Gastroesophageal sphincter (tissue), 4 donors: ENCODE results near the gene NUCB1. TPM values are rescaled to one million over a fixed set of nuclear protein-coding genes. Genes with fewer than 3 reads are reported as not detected.
A peak's percentile ranks its signal among the peaks of the same experiment; 100 is the strongest.
"Not testable (repeated sequence)": the region's sequence is repeated elsewhere in the genome, so short reads cannot be mapped to it uniquely, and the experiment has no call there.

ENCODE experiments used
- ATAC-seq: fragments of 150-250 bp; one replicate; pipeline ENCODE4 v1.9.1; 2016; ENCODE audit warnings: mild to moderate bottlenecking, moderate library complexity
- H3K27ac ChIP-seq, 4 donors: fragments of 200-600 bp; sonication (generic) in 3 of 4; 1 replicate in 3 of 4; 2 replicates in 1 of 4; pipeline ENCODE4 v1.5.1; 2016 to 2019
- H3K27me3 ChIP-seq: fragments of 200-600 bp; sonication (generic); one replicate; pipeline ENCODE4 v1.5.1; 2019
- H3K36me3 ChIP-seq, 2 donors: fragments of 200-600 bp; sonication (generic); one replicate each; pipeline ENCODE4 v1.5.1; 2019; ENCODE audit warnings: control low read depth in 1 of 2
- H3K4me1 ChIP-seq, 3 donors: fragments of 200-600 bp; sonication (generic); 1 replicate in 2 of 3; 2 replicates in 1 of 3; pipeline ENCODE4 v1.5.1; 2016 to 2019; ENCODE audit warnings: control low read depth in 2 of 3
- H3K4me3 ChIP-seq, 2 donors: fragments of 200-600 bp; sonication (generic); one replicate each; pipeline ENCODE4 v1.5.1; 2019; ENCODE audit warnings: mild to moderate bottlenecking in 1 of 2, moderate library complexity in 1 of 2
- H3K9me3 ChIP-seq, 3 donors: fragments of 200-600 bp; sonication (generic); one replicate each; pipeline ENCODE4 v1.5.1; 2017 to 2019; ENCODE audit warnings: control low read depth in 2 of 3
- EP300 ChIP-seq: sonication (generic); formaldehyde crosslinking; IDR thresholded peaks from one replicate; pipeline ENCODE4 v1.6.1; 2017; ENCODE audit warnings: antibody characterized with exemption, mild to moderate bottlenecking
- POLR2A ChIP-seq, 2 donors: fragments of 450-650 bp; IDR thresholded peaks; one replicate each; pipeline ENCODE4 v1.6.1; 2017; ENCODE audit warnings: antibody characterized with exemption in 2 of 2, mild to moderate bottlenecking in 2 of 2, moderate library complexity in 1 of 2
- POLR2AphosphoS5 ChIP-seq: sonication (generic); formaldehyde crosslinking; IDR thresholded peaks from one replicate; pipeline ENCODE4 v1.6.1; 2017; ENCODE audit warnings: antibody characterized with exemption
- WGBS, 2 donors: methylation state at CpG; one replicate each; pipeline ENCODE4 v1.1.5; 2018; ENCODE audit warnings: low coverage in 1 of 2; 5-methylcytosine and 5-hydroxymethylcytosine counted together
- total RNA-seq, 4 donors: library from RNA; depleted of rRNA; stranded (reverse); fragments of >200 nt; gene quantifications; one replicate each; pipeline ENCODE4 v1.1.0, GENCODE V29; 2016
- TF ChIP-seq, protein P1 (sequence below), 4 experiments: fragments of 200-600 bp in 2 of 4; fragments of 450-650 bp in 2 of 4; sonication (generic) in 1 of 4; IDR thresholded peaks; one replicate each; pipeline ENCODE4 v1.5.1; 2017 to 2019; ENCODE audit warnings: antibody characterized with exemption in 4 of 4, mild to moderate bottlenecking in 2 of 4, moderate library complexity in 2 of 4

NUCB1 gene
- total RNA-seq, 4 donors from 2014 or later: 188 to 326 (median 279) TPM

DNA sequence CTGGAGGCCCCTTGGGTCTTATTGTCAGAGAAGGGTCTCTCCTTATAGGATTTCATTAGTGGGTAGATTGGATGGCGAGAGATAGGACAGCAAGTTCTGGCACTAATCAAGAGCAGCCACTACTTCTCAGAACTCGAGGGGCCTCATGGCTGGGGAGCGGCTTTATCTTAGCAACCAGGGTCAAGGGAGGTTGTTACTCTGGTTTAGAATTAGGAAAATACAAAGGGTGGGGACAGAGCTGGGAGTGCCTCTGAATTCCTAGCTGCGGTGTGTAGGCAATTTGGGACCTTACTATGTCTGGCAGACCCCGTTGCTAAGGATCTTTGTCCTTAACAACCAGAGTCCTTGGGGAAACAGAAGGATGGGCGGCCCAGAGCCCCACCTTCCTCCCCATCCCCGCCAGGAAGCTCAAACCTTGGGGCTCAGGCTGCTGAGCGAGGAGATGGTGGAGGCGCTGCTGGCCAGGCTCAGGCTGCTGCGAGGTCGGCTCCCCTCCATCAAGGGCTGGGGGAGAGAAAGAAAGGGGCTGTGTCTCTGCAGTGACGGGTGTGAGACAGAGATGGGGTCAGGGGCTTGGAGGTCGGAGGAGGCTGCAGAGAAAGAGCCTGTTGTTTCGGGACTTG is 32.9 kb upstream of the NUCB1 start:
- Histone ChIP-seq H3K4me3 (peak overlapping the region; percentile 20 to 47), H3K27me3 (no peaks in the 10 kb centered on the region), H3K4me1 (peaks cover 0 to 42% (median 6%) of the 10 kb centered on the region in 3 donors), H3K9me3 (no peaks in the 10 kb centered on the region), H3K27ac (peak overlapping the region in 3 of 4 donors; percentile 82 to 84 (median 82)), H3K36me3 (peaks cover 0 to 13% of the 10 kb centered on the region in 2 donors)
- WGBS, 2 donors: 36 to 83% methylated on average over 1 to 12 of the region's 14 CpGs
- peak; percentile 15 for ATAC-seq
- TF ChIP-seq EP300 (no peak), POLR2A (IDR thresholded peaks at IDR 0.05) (no peak), POLR2AphosphoS5 (no peak)
- TF ChIP-seq, protein P1, sequence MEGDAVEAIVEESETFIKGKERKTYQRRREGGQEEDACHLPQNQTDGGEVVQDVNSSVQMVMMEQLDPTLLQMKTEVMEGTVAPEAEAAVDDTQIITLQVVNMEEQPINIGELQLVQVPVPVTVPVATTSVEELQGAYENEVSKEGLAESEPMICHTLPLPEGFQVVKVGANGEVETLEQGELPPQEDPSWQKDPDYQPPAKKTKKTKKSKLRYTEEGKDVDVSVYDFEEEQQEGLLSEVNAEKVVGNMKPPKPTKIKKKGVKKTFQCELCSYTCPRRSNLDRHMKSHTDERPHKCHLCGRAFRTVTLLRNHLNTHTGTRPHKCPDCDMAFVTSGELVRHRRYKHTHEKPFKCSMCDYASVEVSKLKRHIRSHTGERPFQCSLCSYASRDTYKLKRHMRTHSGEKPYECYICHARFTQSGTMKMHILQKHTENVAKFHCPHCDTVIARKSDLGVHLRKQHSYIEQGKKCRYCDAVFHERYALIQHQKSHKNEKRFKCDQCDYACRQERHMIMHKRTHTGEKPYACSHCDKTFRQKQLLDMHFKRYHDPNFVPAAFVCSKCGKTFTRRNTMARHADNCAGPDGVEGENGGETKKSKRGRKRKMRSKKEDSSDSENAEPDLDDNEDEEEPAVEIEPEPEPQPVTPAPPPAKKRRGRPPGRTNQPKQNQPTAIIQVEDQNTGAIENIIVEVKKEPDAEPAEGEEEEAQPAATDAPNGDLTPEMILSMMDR (IDR thresholded peaks at IDR 0.05): no peak

DNA sequence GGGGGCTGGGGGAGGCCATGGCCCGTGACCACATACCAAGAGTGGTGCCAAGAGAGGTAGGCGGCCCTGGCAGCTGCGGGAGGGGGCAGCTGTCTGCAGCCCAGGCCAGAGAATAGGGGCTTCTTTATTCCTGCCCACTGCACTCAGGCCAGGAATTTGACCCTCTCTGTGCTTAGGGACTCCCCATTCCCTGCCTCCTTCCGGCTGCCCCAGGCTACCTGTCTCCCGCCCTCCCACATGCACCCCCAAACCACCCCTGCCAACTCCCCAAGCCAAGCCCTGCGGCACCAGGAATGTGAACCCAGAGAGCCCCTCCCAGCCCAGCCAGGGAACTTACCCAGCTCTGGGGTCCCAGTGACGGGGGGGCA is 32.4 kb upstream of the NUCB1 start:
- Histone ChIP-seq H3K27me3 (no peaks in the 10 kb centered on the region), H3K36me3 (peaks cover 0 to 13% of the 10 kb centered on the region in 2 donors), H3K4me1 (peaks cover 0 to 42% (median 6%) of the 10 kb centered on the region in 3 donors), H3K4me3 (peak overlapping the region; percentile 20 to 47), H3K9me3 (no peaks in the 10 kb centered on the region), H3K27ac (peak overlapping the region; percentile 62 to 84 (median 82))
- no peak for TF ChIP-seq POLR2A (IDR thresholded peaks at IDR 0.05)
- no peak for TF ChIP-seq POLR2AphosphoS5
- TF ChIP-seq EP300: no peak
- TF ChIP-seq, protein P1 (IDR thresholded peaks at IDR 0.05): no peak
- ATAC-seq: no peak
- WGBS, 2 donors: 21 to 57% methylated on average over 1 to 4 of the region's 7 CpGs

DNA sequence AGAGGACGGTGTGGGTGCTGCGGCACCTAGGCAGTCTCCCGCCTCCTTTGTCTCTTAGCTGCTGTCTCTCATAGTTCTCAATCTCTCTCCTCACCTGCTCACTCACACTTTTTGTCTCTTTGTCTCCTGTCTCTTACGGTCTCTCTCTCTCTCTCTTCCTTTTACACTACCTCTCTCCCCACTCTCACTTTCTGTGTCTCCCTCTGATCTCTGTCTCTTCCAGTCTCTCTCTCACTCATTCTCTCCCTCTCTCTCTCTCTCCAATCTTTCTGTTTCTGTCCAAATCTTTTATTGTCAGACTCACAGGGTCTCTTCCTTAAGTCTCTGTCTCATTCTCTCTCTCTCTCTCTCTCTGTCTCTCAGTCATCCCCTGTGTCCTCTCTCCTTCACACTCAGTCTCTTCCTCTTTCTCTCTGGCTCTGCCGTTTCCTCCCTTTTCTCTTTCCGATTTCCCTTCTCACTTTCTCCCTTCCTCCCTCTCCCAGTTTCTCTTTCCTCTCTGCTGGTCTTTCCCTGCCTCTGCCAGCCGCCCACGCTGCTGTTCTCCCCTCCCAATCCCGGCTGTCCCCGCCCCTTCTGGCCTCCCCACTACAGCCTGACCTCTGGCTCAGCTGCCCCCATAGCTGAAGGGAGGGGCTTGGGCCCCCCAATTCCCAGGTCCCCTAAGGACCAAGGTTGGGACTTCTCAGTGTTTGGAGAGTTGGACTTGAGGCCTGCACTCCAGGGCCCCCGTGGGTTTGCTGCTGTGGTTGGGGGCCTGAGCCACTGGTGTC is 31.8 kb upstream of the NUCB1 start, which contains the start of gene PLEKHA4:
Gene PLEKHA4, minus strand, starts transcription at position 504 of the 773 bp plus-strand sequence. CDS start 997 bp downstream, outside the sequence.
- ATAC-seq: peak; percentile 21
- H3K27ac ChIP-seq: peak within 1 kb of the TSS; percentile 62 to 84 (median 82)
- peak within 1 kb of the TSS; percentile 20 to 47 for H3K4me3 ChIP-seq
- no peaks in the 10 kb centered on the region for H3K9me3 ChIP-seq
- H3K36me3 ChIP-seq: peaks cover 0 to 16% of the 10 kb centered on the region in 2 donors
- WGBS, 2 donors: 4 to 15% methylated on average over 3 to 10 of the region's 11 CpGs
- no peaks in the 10 kb centered on the region for H3K27me3 ChIP-seq
- H3K4me1 ChIP-seq: peaks cover 0 to 44% (median 6%) of the 10 kb centered on the region in 3 donors
- TF ChIP-seq EP300 (no peak), POLR2A (IDR thresholded peaks at IDR 0.05) (no peak), POLR2AphosphoS5 (peak; percentile 62)
- TF ChIP-seq, protein P1 (IDR thresholded peaks at IDR 0.05): no peak

- TF ChIP-seq POLR2AphosphoS5 (no peak), POLR2A (IDR thresholded peaks at IDR 0.05) (no peak), EP300 (no peak)
- TF ChIP-seq, protein P1 (IDR thresholded peaks at IDR 0.05): no peak
- no peak for ATAC-seq
- Histone ChIP-seq H3K27me3 (no peaks in the 10 kb centered on the region), H3K4me3 (no peak overlapping the region), H3K27ac (no peak overlapping the region), H3K4me1 (peaks cover 0 to 61% (median 12%) of the 10 kb centered on the region in 3 donors), H3K9me3 (no peaks in the 10 kb centered on the region), H3K36me3 (peaks cover 0 to 23% of the 10 kb centered on the region in 2 donors)
- 89 to 100% methylated on average over 1 to 4 of the region's 9 CpGs for WGBS, 2 donors
Measured at GRCh38 chr19:48870048-48870447, 30.1 kb upstream of the NUCB1 start.

DNA sequence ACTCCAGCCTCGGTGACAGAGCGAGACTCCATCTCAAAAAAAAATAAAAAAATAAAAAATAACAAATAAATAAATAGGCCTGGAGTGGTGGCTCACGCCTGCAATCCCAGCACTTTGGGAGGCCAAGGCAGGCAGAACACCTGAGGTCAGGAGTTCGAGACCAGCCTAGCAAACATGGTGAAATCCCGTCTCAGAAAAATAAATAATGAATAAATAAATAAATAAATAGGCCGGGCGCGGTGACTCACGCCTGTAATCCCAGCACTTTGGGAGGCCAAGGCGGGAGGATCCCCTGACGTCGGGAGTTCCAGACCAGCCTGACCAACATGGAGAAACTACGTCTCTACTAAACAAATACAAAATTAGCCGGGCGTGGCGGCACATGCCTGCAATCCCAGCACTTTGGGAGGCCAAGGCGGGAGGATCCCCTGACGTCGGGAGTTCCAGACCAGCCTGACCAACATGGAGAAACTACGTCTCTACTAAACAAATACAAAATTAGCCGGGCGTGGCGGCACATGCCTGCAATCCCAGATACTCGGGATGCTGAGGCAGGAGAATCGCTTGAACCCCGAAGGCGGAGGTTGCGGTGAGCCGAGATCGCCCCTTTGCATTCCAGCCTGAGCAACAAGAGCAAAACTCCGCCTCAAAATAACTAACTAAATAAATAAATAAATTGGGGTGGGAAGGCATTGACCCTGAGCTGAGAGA is 28.5 kb upstream of the NUCB1 start:
- Histone ChIP-seq H3K27ac (peak overlapping the region in 3 of 4 donors; percentile 95 to 100 (median 99)), H3K4me1 (peaks cover 0 to 72% (median 25%) of the 10 kb centered on the region in 3 donors), H3K36me3 (peaks cover 0 to 36% of the 10 kb centered on the region in 2 donors), H3K4me3 (peak overlapping the region in 1 of 2 donors; percentile 99)
- H3K9me3 ChIP-seq, H3K27me3 ChIP-seq, ATAC-seq: not testable (repeated sequence)
- 81 to 90% methylated on average over 2 to 29 of the region's 31 CpGs for WGBS, 2 donors
